NCI-H2171 treated with DMSO at 0.1 percent for 48 hours (cell line): ENCODE data around the gene GLMN.
"Not testable (repeated sequence)": the region's sequence is repeated elsewhere in the genome, so short reads cannot be mapped to it uniquely, and the experiment has no call there.

Source experiments
- DNase-seq: peaks from one replicate; lab custom pipeline; 2025; lab: John Stamatoyannopoulos, UW

GLMN gene

GRCh38 chr1:92298213-92298572 is 594 bp downstream of the GLMN start:
- DNase-seq = no peak

GRCh38 chr1:92291372-92291999 is 7.3 kb downstream of the GLMN start:
- peak; percentile 58 for DNase-seq

GRCh38 chr1:92281411-92281810 is 17.4 kb downstream of the GLMN start:
- not testable (repeated sequence) for DNase-seq

GRCh38 chr1:92279781-92280180 is 19.0 kb downstream of the GLMN start:
- not testable (repeated sequence) for DNase-seq

- no peak for DNase-seq
These were observed 21.6 kb downstream of the GLMN start for GRCh38 chr1:92277105-92277723.

GRCh38 chr1:92276082-92276481 is 22.7 kb downstream of the GLMN start:
- no peak for DNase-seq

- DNase-seq = no peak
These were observed 23.8 kb downstream of the GLMN start for GRCh38 chr1:92274939-92275338.

- peak; percentile 9 for DNase-seq
These were observed 25.7 kb downstream of the GLMN start for GRCh38 chr1:92273039-92273438.

- no peak for DNase-seq
These were observed 36.3 kb downstream of the GLMN start for GRCh38 chr1:92262516-92262915.

GRCh38 chr1:92259350-92259749 is 39.4 kb downstream of the GLMN start:
- no peak for DNase-seq

- not testable (repeated sequence) for DNase-seq
These were observed 44.1 kb downstream of the GLMN start for GRCh38 chr1:92254714-92255113.

GRCh38 chr1:92244376-92244775 is 54.4 kb downstream of the GLMN start:
- DNase-seq = peak; percentile 13

- DNase-seq = no peak
These were observed 58.8 kb downstream of the GLMN start for GRCh38 chr1:92240034-92240433.

- DNase-seq = no peak
These were observed 68.1 kb downstream of the GLMN start for GRCh38 chr1:92230736-92231135.

- DNase-seq = no peak
These were observed 70.4 kb downstream of the GLMN start for GRCh38 chr1:92228401-92228800.

GRCh38 chr1:92219028-92219427 is 79.8 kb downstream of the GLMN start:
- DNase-seq = no peak

- no peak for DNase-seq
These were observed 80.2 kb downstream of the GLMN start for GRCh38 chr1:92218559-92218958.

- no peak for DNase-seq
These were observed 81.1 kb downstream of the GLMN start, which contains the start of gene C1orf146 for GRCh38 chr1:92217721-92218120. Gene C1orf146, plus strand, starts transcription at chr1:92217915. Its CDS starts 13,506 bp downstream, at chr1:92231421.

GRCh38 chr1:92211166-92211565 is 87.6 kb downstream of the GLMN start:
- no peak for DNase-seq

GRCh38 chr1:92210701-92211100 is 88.1 kb downstream of the GLMN start:
- no peak for DNase-seq

- no peak for DNase-seq
These were observed 95.7 kb downstream of the GLMN start for GRCh38 chr1:92203105-92203504.

GRCh38 chr1:92201973-92202372 is 96.8 kb downstream of the GLMN start:
- no peak for DNase-seq
